Suppressor macrophage (primary cell): Measurements from ENCODE around the gene NMBR.
"Not testable (repeated sequence)": the region's sequence is repeated elsewhere in the genome, so short reads cannot be mapped to it uniquely, and the experiment has no call there.

Experiments
- DNase-seq, 4 experiments: peaks; one replicate each; pipeline ENCODE4 v3.0.0-alpha.2; 2020 to 2022
- total RNA-seq, 17 experiments: gene quantifications; one replicate each; lab custom pipeline; 2026; ENCODE audit warnings: mixed read lengths in 6 of 17, inconsistent platforms in 3 of 17; lab: John Stamatoyannopoulos, UW

NMBR gene
- 0 to 1.8 (median 0) reads per million in 17 experiments for total RNA-seq

- DNase-seq: peak; percentile 97 to 100 (median 98)
Measured at GRCh38 chr6:142146828-142147662, at the start of gene NMBR, which contains the start of gene VTA1. NMBR (minus strand) TSS chr6:142147122; CDS start chr6:142088658, 58,464 bp downstream. VTA1 (plus strand) TSS chr6:142147263; CDS start chr6:142147288, 25 bp downstream.

DNA sequence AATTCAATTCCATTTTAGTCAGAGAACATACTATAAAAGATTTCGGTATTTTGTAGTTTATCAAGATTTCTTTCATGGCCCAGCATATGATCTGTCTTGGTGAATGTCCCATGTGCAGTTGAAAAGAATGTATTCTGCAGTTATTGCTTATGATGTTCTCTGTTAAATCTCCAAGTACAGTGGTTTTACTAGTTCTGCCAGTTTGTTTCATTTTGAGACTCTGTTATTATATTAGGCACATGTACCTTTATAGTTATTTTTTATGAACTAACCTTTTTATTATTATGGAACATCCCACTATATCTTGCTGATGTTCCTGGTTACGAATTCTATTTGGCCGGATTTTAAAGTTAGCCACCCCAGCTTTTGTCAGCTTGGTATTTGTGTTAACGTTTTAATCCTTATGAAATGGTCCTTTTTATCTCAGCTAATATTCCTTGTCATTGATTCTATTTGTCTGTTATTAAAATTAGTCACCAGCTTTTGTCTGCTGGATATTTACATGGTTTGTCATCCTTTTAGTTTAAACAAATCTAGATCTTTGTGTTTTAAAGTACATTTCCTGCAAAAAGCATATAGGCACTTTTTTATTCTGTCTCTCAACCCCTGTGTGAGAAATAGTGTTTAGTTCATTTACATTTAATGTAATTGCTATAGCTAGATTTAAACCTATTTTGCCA is 49.1 kb upstream of the NMBR start:
- no peak for DNase-seq

GRCh38 chr6:142193621-142194020 is 46.7 kb upstream of the NMBR start:
- no peak for DNase-seq

- DNase-seq: no peak
Measured at GRCh38 chr6:142192343-142192742, 45.4 kb upstream of the NMBR start.

DNA sequence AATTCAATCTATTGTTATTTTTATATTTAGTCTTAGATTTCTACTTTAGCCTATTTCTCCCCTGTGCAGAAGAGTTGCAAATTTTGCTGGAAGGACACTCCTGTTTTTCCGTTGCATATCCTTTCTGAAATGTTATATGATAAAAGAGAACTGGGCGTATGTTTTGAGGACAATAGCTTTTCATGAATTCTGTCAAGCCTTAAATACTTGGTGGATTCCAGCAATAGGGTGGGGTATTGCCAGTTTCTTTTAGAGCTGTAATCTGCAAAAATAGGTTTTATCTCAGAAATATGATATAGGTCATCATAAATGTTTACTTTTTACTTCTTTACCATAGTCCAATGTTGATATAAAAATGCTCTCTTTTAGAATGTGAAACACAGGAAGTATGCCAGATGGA is 42.1 kb upstream of the NMBR start:
- no peak for DNase-seq

DNA sequence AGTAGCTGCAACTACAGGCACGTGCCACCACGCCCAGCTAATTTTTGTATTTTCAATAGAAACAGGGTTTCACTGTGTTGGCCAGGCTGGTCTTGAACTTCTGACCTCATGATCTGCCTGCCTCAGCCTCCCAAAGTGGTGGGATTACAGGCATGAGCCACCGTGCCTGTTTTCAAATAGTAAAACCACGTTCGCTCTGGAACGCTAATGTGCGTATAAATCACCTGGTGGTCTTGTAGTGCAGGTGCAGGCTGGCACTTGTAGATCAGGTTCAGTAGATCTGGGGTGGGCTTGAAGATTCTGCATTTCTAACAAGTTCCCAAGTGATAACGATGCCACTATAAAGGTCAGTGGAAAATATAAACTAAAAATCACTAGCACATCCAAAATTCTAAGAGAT is 41.4 kb upstream of the NMBR start:
- not testable (repeated sequence) for DNase-seq

DNA sequence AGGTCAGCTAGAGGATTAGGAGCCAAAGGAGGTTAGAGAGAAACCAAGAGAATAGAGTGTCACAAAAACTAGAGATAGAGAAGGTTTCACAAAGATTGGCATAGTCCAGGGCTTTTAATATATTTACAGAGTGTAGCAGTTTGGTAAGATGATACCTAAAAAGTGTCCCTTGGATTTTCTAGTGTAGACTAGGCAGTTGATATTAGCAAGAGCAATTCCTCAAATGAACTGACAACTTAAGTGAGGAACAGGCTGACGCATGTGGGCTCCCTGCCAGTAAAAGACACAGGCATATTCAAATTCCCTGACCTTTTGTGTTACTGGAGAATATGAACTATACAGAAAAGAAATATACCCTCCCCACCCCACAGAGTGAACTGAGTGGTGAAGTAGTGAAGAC is 40.3 kb upstream of the NMBR start:
- no peak for DNase-seq

DNA sequence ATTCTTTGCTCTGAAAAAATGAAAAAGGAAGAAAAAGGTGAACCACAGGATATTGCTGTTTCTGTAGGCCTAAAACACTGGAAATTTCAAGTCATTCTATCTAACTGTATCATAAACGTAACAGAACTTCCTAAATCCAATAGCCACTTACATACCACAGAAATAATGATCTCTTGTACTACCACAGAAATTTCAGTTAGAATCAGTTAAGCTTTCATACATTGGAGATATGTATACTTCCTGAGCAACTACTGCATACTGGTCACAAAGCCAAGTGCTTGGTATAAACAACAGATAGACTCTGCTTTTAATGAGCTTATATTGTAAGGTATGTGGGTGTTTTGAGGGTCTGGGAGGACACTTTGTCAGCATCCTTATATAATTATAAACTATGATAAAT is 38.7 kb upstream of the NMBR start:
- DNase-seq: no peak

GRCh38 chr6:142184307-142184706 is 37.4 kb upstream of the NMBR start:
- no peak for DNase-seq

GRCh38 chr6:142183351-142183750 is 36.4 kb upstream of the NMBR start:
- peak in 1 of 4 experiments; percentile 16 for DNase-seq

DNA sequence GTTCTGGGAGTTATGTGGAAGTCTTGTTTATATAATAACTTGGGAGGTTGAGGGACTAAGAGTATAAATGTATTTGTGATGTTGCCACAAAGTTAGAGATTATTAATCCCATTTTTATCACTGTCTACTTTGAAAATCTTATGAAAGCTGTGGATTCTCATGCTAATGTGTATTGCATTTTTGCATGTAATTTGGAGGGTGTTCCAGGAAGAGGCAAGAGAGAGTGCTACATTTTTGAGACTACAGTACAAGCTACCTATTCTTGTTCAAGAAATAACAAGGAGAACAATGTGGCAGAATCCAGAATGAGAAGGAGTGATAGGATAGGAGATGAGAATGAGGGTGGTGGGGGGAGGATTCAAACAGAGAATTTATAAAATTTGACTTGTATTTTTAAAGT is 35.1 kb upstream of the NMBR start:
- DNase-seq: no peak

GRCh38 chr6:142178129-142178528 is 31.2 kb upstream of the NMBR start:
- DNase-seq: no peak

DNA sequence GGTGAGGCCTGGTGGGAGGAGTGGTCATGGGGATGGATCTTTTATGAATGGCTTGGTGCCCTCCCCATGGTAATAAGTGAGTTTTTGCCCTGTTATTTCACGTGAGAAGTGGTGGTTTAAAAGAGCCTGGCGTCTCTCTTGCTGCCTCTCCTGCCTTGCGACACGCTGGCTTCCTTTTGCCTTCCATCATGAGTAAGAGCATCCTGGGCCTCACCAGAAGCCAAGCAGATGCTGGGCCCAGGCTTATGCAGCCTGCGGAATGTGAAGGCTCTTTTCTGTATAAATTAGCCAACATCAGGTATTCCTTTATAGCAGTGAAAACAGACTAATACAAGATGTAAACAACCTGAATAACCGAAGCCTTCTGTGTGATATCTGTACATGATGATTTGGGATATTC is 27.8 kb upstream of the NMBR start:
- no peak for DNase-seq

- DNase-seq: no peak
Measured at GRCh38 chr6:142173980-142174379, 27.1 kb upstream of the NMBR start.

- no peak for DNase-seq
Measured at GRCh38 chr6:142172758-142173157, 25.8 kb upstream of the NMBR start.

GRCh38 chr6:142171351-142171750 is 24.4 kb upstream of the NMBR start:
- no peak for DNase-seq

DNA sequence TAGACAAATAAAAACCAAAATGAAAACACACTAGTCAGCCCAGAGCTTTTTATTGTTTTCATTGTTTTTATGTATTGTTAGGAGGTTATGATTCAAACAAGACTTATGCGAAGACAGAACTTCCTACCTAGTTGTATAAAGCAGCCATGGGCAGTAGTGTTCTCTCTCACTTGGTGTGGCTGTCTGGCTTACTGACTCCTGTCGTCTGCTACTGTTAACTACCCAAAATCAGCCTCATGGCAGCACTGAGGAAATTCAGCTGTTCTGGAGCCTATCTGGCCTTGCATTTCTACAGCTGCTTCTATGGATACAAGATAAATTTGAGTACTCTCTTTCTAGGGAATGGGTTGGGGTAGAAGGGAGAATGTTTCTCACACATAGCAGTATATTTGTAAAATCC is 20.6 kb upstream of the NMBR start:
- no peak for DNase-seq

- DNase-seq: no peak
Measured at GRCh38 chr6:142167071-142167470, 20.1 kb upstream of the NMBR start.

GRCh38 chr6:142165227-142165626 is 18.3 kb upstream of the NMBR start:
- DNase-seq: no peak

DNA sequence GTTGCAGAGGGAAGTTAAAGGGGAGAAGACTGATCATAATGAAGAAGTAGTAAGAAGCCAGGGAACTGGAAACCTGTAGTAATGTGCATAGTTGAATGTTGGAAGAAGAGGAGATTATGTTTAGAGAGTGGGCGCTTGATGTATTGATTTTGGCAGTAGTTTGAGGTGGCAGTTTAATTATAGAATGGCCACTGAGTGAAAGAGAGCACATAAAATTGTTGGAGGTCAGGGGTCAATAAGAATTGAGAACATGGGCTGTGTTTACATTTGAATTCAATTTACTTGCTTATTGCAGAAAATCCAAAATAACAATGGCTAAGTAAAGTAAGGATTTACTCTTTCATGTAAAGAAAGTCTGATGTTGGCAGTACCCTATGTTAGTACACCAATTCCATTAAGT is 15.9 kb upstream of the NMBR start:
- DNase-seq: no peak

- DNase-seq: not testable (repeated sequence)
Measured at GRCh38 chr6:142156758-142157068, 9.8 kb upstream of the NMBR start.

GRCh38 chr6:142155895-142156757 is 9.2 kb upstream of the NMBR start:
- peak in 3 of 4 experiments; percentile 4 to 63 (median 51) for DNase-seq

DNA sequence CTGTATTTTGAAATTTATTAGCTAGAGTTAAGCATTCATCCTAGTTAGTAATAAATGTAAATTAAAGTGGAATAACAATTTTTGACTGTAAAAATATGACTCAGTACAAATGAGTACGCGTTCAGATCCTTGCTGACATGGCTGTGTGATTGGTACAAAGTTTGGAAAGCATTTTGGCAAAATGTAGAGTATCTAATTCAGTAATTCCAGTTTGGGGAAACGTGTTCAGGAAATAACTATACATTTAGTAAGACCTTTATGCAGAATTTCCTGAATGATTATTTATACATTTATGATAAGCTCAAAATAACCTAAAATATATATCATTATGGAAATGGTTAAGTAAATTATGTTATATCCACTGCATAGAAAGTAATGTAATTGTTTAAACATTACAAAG is 8.2 kb upstream of the NMBR start:
- DNase-seq: no peak
